Liver (tissue), 3 donors: Measurements from ENCODE around the gene CEP250.

ENCODE experiments used
- ATF3 ChIP-seq: IDR thresholded peaks from 2 replicates; pipeline ENCODE4 v1.6.1; 2016; ENCODE audit warnings: antibody characterized with exemption
- CTCF ChIP-seq: fragments of 150-350 bp; IDR thresholded peaks from 2 replicates; pipeline ENCODE4 v1.5.1; 2017; ENCODE audit warnings: improper control_type of control experiment, low read depth, low read length; ENCODE audit not compliant: missing input control
- EGR1 ChIP-seq, 2 donors: IDR thresholded peaks; 2 replicates each; pipeline ENCODE4 v1.6.1; 2016 to 2018; ENCODE audit warnings: antibody characterized with exemption in 2 of 2, low read depth in 2 of 2
- FOXA2 ChIP-seq: IDR thresholded peaks from 2 replicates; pipeline ENCODE4 v1.6.1; 2016; ENCODE audit warnings: antibody characterized with exemption
- GABPA ChIP-seq, 2 donors: IDR thresholded peaks in 1 of 2; conservative IDR thresholded peaks in 1 of 2; 2 replicates each; pipeline ENCODE4 v1.6.1; 2016; ENCODE audit warnings: antibody characterized with exemption in 2 of 2, mild to moderate bottlenecking in 1 of 2, moderate library complexity in 1 of 2
- HNF4G ChIP-seq: IDR thresholded peaks from 2 replicates; pipeline ENCODE4 v1.6.1; 2016; ENCODE audit warnings: antibody characterized with exemption
- RAD21 ChIP-seq, 2 donors: IDR thresholded peaks; 2 replicates each; pipeline ENCODE4 v1.6.1; 2016; ENCODE audit warnings: antibody characterized with exemption in 2 of 2, mild to moderate bottlenecking in 2 of 2
- REST ChIP-seq: IDR thresholded peaks from 2 replicates; pipeline ENCODE4 v1.6.1; 2016; ENCODE audit warnings: antibody characterized with exemption, mild to moderate bottlenecking
- RXRA ChIP-seq, 2 donors: IDR thresholded peaks; 2 replicates each; pipeline ENCODE4 v1.6.1; 2017 to 2018; ENCODE audit warnings: antibody characterized with exemption in 2 of 2, mild to moderate bottlenecking in 1 of 2
- SP1 ChIP-seq: IDR thresholded peaks from 2 replicates; pipeline ENCODE4 v1.6.1; 2018; ENCODE audit warnings: antibody characterized with exemption, mild to moderate bottlenecking
- TAF1 ChIP-seq: conservative IDR thresholded peaks from 2 replicates; pipeline ENCODE4 v1.6.1; 2016; ENCODE audit warnings: antibody characterized with exemption, mild to moderate bottlenecking
- YY1 ChIP-seq: IDR thresholded peaks from 2 replicates; pipeline ENCODE4 v1.6.1; 2016; ENCODE audit warnings: antibody characterized with exemption, mild to moderate bottlenecking
- ZBTB33 ChIP-seq: IDR thresholded peaks from 2 replicates; pipeline ENCODE4 v1.6.1; 2016; ENCODE audit warnings: antibody characterized with exemption
- donor health status: healthy.
- donor health status: healthy.

- TF ChIP-seq RAD21 (IDR thresholded peaks at IDR 0.05) (no peak), CTCF (no peak), ATF3 (no peak), SP1 (no peak), FOXA2 (no peak), REST (no peak), HNF4G (no peak), EGR1 (IDR thresholded peaks at IDR 0.05; ENCODE audit: low read depth in 2 of 2) (no peak), YY1 (no peak), ZBTB33 (no peak), GABPA (IDR thresholded peaks at IDR 0.05 in 1 of 2, conservative IDR thresholded peaks at IDR 0.05 in 1 of 2) (no peak), RXRA (IDR thresholded peaks at IDR 0.05) (no peak), TAF1 (no peak)
Measured at GRCh38 chr20:35518955-35519354, 63.6 kb downstream of the CEP250 start.
